Measurements from ENCODE around the gene TBC1D8. TPM values are rescaled to one million over a fixed set of nuclear protein-coding genes. Genes with fewer than 3 reads are reported as not detected.

Gene TBC1D8
- total and polyA plus RNA-seq, 9 of the 15 experiments (the other 6 are each of a cell fraction or from before 2014, with no cell fraction given): 0.36 to 1.3 (median 0.82) TPM

DNA sequence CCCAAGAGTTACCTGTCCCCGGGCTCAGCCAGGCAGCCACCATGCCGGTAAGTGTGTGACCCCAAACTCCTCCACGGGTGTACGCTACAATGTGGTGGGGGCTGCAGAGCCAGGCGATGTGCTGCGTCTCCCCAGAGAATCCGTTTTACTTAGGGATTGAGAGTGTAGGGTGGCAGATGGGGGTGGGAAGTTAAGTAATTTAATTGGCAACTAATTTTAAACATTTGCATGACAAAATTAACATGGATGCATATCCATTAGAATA lies 175.7 kb downstream of the TBC1D8 start:
- peaks cover 63 to 87% of the 10 kb centered on the region in 2 experiments for H3K27me3 ChIP-seq (ENCODE audit: control insufficient read depth in 2 of 2, insufficient read depth in 2 of 2, low read length in 2 of 2)
- H3K4me1 ChIP-seq (replicated peaks in 1 of 2; ENCODE audit: control insufficient read depth in 2 of 2, insufficient read depth in 2 of 2, low read length in 2 of 2): no peaks in the 10 kb centered on the region
- H3K4me2 ChIP-seq (ENCODE audit: insufficient read depth, low read length): no peak overlapping the region
- intact Hi-C loops (cut with micrococcal nuclease): no loop called here
- in situ Hi-C loops (cut with MboI): no loop called here
- no peak overlapping the region for H3K4me3 ChIP-seq
- H3K27ac ChIP-seq (ENCODE audit: extremely low read depth, low read depth, low read length): no peak overlapping the region
- H3K9ac ChIP-seq (ENCODE audit: insufficient read depth in 1 of 2, low read depth in 2 of 2, low read length in 2 of 2): no peak overlapping the region
- BruUV-seq (replicated peaks): no TSS peak
- DNase-seq (ENCODE audit: extremely low read depth in 1 of 4, low spot score in 3 of 4) (no peak), ATAC-seq (no peak), FAIRE-seq (no peak)
- POLR2A ChIA-PET: no interaction called here
- 7% methylated on average over 7 of the region's 7 CpGs for WGBS (ENCODE audit: insufficient coverage, low coverage, missing lambda C conversion rate)
- peaks cover 5% of the 10 kb centered on the region for H3K9me1 ChIP-seq (ENCODE audit: control insufficient read depth, insufficient read depth, low read length)
- no peaks in the 10 kb centered on the region for H3K36me3 ChIP-seq (ENCODE audit: control insufficient read depth, insufficient read depth, low read length)
- CTCF ChIA-PET (ENCODE audit: low intra/inter-chr PET ratio): no interaction called here
- no peak overlapping the region for H2AFZ ChIP-seq (ENCODE audit: low read depth, low read length)
- H3K9me3 ChIP-seq (replicated peaks; ENCODE audit: control insufficient read depth, insufficient read depth, low read depth, low read length): no peaks in the 10 kb centered on the region
- H3K79me2 ChIP-seq (ENCODE audit: control insufficient read depth, insufficient read depth, low read length): no peaks in the 10 kb centered on the region
- H4K20me1 ChIP-seq (replicated peaks; ENCODE audit: control insufficient read depth, insufficient read depth, low read length): peaks cover 4% of the 10 kb centered on the region; the same call in 1 of the 2 replicates
- no peak for TF ChIP-seq PHF8 (IDR thresholded peaks at IDR 0.05; ENCODE audit: borderline replicate concordance, low read length)
- no peak for TF ChIP-seq CCAR2 (IDR thresholded peaks at IDR 0.05; ENCODE audit: low read depth, low read length)
- TF ChIP-seq BRCA1 (IDR thresholded peaks at IDR 0.05): no peak
- TF ChIP-seq BRCA1 (CRISPR knock-in tag; IDR thresholded peaks at IDR 0.05): no peak
- TF ChIP-seq MXI1 (IDR thresholded peaks at IDR 0.05; ENCODE audit: low read depth, low read length): no peak
- TF ChIP-seq ZNF780A (CRISPR knock-in tag; IDR thresholded peaks at IDR 0.05): no peak
- TF ChIP-seq, protein P1, sequence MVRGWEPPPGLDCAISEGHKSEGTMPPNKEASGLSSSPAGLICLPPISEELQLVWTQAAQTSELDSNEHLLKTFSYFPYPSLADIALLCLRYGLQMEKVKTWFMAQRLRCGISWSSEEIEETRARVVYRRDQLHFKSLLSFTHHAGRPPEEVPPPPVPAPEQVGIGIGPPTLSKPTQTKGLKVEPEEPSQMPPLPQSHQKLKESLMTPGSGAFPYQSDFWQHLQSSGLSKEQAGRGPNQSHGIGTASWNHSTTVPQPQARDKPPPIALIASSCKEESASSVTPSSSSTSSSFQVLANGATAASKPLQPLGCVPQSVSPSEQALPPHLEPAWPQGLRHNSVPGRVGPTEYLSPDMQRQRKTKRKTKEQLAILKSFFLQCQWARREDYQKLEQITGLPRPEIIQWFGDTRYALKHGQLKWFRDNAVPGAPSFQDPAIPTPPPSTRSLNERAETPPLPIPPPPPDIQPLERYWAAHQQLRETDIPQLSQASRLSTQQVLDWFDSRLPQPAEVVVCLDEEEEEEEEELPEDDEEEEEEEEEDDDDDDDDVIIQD (CRISPR knock-in tag; IDR thresholded peaks at IDR 0.05): no peak
- TF ChIP-seq CREBBP (IDR thresholded peaks at IDR 0.05; ENCODE audit: low read depth, low read length): no peak

Measured in K562 (cell line).